GM20431 (cell line): ENCODE results near the gene KCNC3.

Experiments
- in situ Hi-C: fragments of 300-500 bp; cut with MseI, MboI; formaldehyde crosslinking; loops from one replicate; pipeline ENCODE4 v1.15.0; 2020; ENCODE audit warnings: low sequenced_read_pairs; ENCODE audit not compliant: unreplicated experiment

Gene KCNC3

GRCh38 chr19:50287331-50287730 is 41.8 kb downstream of the KCNC3 start:
- in situ Hi-C loops = no loop called here

DNA sequence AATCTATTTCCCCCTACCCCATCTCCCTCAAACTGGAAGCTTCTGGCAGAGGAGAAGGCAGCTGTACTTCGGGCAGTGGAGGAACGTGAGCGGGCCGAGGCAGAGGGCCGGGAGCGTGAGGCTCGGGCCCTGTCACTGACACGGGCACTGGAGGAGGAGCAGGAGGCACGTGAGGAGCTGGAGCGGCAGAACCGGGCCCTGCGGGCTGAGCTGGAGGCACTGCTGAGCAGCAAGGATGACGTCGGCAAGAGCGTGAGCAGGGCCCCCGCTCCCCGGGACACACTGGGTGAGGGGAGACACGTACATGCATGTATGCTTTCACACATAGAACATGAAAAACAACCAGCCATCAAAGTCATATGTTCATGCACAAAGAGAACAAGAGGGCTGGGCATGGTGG is 42.7 kb downstream of the KCNC3 start:
- in situ Hi-C loops = no loop called here

DNA sequence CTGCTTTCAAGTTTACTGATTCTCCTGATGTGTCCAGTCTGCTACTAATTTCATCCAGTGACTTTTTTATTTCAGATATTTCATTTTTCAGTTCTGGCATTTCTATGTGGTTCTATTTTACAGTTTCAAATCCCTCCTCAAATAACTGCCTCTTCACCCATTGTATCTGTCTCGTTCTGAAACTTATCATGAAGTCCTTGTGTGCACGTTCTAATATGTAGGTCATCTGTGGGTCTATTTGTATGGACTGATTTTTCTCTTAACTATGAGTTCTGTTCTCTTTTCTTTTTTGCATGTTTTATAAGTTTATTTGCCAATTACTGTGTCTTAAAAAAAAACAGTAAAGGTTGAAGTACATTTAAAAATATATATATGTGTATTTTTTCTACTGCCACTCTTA is 43.3 kb downstream of the KCNC3 start:
- in situ Hi-C loops = no loop called here

- in situ Hi-C loops = no loop called here
Measured at GRCh38 chr19:50281491-50281890, 47.7 kb downstream of the KCNC3 start.

DNA sequence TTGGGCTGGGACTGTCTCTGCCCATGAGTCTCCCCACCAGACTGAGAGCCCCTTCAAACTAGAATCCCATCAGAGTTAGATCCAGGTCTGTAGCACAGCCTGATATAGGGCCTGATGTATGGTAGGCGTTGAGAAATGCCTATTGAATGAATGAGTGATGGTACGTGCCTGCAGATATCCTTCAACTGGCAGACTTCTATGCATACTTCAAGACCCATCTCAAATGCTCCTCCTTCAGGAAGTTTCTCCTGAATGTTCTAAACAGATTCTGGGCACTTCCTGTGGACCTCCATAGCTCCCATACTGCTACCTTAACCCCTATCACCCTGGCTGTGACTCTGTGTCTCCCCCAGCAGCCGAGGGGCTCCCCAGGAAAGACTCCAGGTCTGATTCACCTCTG is 48.2 kb downstream of the KCNC3 start:
- in situ Hi-C loops = no loop called here

DNA sequence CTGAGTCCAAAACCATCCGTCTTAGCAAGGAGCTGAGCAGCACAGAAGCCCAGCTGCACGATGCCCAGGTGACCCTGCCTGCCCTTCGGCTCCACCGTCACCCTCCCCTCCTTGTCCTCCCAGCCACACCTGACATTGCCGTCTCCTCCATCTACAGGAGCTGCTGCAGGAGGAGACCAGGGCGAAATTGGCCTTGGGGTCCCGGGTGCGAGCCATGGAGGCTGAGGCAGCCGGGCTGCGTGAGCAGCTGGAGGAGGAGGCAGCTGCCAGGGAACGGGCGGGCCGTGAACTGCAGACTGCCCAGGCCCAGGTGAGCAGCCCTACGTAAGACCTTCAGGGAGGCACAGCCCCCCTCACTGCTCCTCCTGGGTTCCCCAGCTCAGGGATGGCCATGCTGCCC is 49.1 kb downstream of the KCNC3 start:
- in situ Hi-C loops = no loop called here

DNA sequence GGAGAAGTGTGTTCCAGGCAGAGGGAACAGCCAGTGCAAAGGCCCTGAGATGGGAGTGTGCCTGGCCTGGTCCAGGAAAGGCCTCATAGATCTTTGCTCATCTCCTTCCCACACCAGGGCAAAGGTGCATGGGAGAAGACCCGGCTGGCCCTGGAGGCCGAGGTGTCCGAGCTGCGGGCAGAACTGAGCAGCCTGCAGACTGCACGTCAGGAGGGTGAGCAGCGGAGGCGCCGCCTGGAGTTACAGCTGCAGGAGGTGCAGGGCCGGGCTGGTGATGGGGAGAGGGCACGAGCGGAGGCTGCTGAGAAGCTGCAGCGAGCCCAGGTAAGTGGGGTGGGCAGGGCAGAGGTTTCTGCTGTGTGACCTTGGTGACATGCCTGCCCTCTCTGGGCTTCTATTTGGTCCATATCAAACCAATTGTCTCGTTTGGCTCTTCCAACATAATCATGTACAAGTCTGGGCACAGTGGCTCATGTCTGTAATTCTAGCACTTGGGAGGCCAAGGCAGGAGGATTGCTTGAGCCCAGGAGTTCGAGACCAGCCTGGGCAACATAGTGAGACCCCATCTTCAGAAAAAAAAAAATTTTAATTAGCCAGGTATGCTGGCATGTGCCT is 51.1 kb downstream of the KCNC3 start:
- in situ Hi-C loops = no loop called here

DNA sequence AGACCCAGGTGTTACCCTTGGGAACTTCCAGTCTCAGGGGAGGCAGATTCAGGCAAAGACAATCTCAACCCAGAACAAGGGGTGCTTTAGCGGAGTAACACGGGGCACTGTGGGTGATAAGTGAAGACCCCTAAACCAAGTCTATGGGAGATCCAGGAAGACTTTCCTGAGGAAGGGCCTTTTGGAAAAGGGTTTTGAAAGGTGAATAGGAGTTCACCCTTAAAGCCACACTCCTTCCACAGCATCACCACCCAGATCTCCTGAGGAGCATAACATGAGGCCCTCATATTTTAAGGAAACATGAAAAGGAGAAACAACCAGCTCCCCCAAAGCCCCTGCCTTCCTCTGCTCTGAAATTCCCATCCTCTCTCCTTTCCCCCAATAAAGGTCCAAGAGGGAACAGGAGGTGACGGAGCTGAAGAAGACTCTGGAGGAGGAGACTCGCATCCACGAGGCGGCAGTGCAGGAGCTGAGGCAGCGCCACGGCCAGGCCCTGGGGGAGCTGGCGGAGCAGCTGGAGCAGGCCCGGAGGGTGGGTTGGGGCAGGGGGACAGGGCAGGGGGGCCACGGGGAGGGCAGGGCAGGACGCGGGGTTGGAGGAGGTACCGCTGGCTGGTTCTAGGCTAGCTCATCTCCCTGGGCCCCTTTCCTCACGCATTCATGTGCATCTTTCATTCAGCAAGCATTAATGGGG is 52.7 kb downstream of the KCNC3 start:
- in situ Hi-C loops = no loop called here

- in situ Hi-C loops = no loop called here
Measured at GRCh38 chr19:50275577-50276368, 53.4 kb downstream of the KCNC3 start.

- in situ Hi-C loops = no loop called here
Measured at GRCh38 chr19:50273821-50274220, 55.4 kb downstream of the KCNC3 start.

- in situ Hi-C loops = no loop called here
Measured at GRCh38 chr19:50272263-50272897, 56.8 kb downstream of the KCNC3 start.

DNA sequence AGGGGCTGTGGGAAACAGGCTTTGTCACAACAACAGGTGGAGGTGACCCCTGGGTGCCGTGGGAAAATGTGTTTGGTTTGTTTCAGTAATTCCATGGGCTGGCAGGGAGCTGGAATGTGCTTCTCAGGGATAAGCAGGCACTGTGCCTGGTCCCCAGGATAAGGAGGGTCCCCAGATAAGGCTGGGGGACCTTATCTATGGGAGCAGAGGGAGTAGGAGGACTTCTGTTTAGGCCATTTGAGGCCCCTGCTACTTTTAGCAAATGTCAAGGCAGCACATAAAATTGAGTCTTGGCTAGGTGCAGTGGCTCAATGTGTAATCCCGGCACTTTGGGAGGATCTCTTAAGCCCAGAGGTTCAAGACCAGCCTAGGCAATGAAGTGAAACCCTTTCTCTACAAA is 59.5 kb downstream of the KCNC3 start:
- in situ Hi-C loops = no loop called here

DNA sequence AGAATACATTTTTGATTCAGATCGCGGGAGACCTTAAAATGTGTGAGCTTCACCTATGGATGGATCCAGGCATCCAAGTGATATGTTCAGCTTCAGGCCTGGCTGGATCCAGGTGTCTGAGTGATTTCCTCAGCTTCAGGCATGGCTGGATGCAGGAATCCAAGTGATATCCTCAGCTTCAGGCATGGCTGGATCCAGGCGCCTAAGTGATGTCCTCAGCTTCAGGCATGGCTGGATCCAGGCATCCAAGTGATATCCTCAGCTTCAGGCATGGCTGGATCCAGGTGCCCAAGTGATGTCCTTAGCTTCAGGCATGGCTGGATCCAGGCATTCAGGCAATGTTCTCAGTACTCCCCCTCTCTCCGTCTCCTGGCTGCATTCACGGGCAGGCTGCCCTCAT is 60.7 kb downstream of the KCNC3 start:
- in situ Hi-C loops = no loop called here

DNA sequence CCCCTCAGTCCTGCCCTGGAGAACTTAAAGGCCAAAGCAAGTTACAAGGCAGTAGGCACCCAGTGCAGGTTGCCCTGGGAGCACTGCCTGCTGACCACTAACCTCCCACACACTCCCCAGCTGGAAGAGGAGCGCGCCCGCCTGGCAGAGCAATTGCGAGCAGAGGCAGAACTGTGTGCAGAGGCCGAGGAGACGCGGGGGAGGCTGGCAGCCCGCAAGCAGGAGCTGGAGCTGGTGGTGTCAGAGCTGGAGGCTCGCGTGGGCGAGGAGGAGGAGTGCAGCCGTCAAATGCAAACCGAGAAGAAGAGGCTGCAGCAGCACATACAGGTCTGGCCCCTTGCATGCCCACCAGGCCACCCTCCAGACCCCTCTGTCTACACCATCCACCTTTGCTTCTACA is 61.1 kb downstream of the KCNC3 start:
- in situ Hi-C loops = no loop called here

DNA sequence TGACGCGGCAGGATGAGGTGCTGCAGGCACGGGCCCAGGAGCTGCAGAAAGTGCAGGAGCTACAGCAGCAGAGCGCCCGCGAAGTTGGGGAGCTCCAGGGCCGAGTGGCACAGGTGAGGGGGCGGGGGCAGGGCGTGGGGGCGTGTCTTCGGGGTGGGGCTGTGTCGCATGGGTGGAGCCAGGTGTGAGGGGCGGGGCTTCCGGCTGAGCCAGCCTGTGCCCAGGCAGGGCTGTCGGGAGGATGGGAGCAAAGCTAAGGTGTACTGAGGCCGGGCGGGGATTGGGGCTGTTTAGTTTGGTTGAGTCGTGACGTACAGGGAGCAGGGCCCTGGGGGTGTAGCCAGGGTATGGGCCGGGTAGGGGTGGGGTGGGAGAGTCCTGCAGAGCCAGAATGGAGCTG is 62.3 kb downstream of the KCNC3 start:
- in situ Hi-C loops = no loop called here

- in situ Hi-C loops = no loop called here
Measured at GRCh38 chr19:50266041-50266440, 63.1 kb downstream of the KCNC3 start.

- in situ Hi-C loops = no loop called here
Measured at GRCh38 chr19:50264483-50265186, 64.5 kb downstream of the KCNC3 start.

- in situ Hi-C loops = no loop called here
Measured at GRCh38 chr19:50263176-50263575, 66.0 kb downstream of the KCNC3 start.
